GM12878 (cell line): ENCODE data around the gene PTBP1. TPM values are rescaled to one million over a fixed set of nuclear protein-coding genes. Genes with fewer than 3 reads are reported as not detected.

Experiments used
- ATAC-seq: fragments of 200-7000 bp; cut with Tn5 transposase; 3 replicates; pipeline ENCODE4 v1.9.1; 2020; ENCODE audit warnings: mild to moderate bottlenecking, moderate library complexity
- BruUV-seq: library from RNA; stranded (reverse); fragments of 400-500 nt; replicated peaks from 2 replicates; lab custom pipeline; 2021; lab: Mats Ljungman, UMichigan
- CTCF ChIA-PET: fragments of 300-600 bp; sonication (Branson Sonifier 250); formaldehyde crosslinking; extraction: SDS; loops from one replicate; lab custom pipeline; 2021; ENCODE audit warnings: inconsistent platforms; lab: Yijun Ruan, JAX
- POLR2A ChIA-PET: fragments of 350-600 bp; formaldehyde crosslinking; extraction: SDS; loops from one replicate; lab custom pipeline; 2021; ENCODE audit warnings: inconsistent platforms; lab: Charles Lee
- RAD21 ChIA-PET: fragments of 300-600 bp; sonication (Branson Sonifier 250); formaldehyde crosslinking; loops from one replicate; lab custom pipeline; 2023; ENCODE audit warnings: antibody characterized with exemption; ENCODE audit not compliant: unreplicated experiment; lab: Charles Lee
- SMC1A ChIA-PET: fragments of 300-600 bp; sonication (Branson Sonifier 250); formaldehyde crosslinking; loops from one replicate; lab custom pipeline; 2023; ENCODE audit not compliant: unreplicated experiment, uncharacterized antibody; lab: Charles Lee
- DNase-seq: peaks from one replicate; pipeline ENCODE4 v3.0.0-alpha.2; 2011; ENCODE audit warnings: low read depth, low spot score
- FAIRE-seq: peaks from 3 replicates; lab custom pipeline; 2011; peaks lifted over from hg19 to GRCh38; lab: Jason Lieb, UNC
- H2AFZ ChIP-seq: 2 replicates; pipeline ENCODE4 v1.6.0; 2011; ENCODE audit warnings: low read depth, low read length, control low read depth; ENCODE audit not compliant: control insufficient read depth
- H3K27ac ChIP-seq: 2 replicates; pipeline ENCODE4 v1.5.1; 2011; ENCODE audit warnings: control low read depth; ENCODE audit not compliant: control insufficient read depth, insufficient read depth
- H3K27me3 ChIP-seq, 2 experiments: replicated peaks in 1 of 2; 2 replicates each; pipeline versions ENCODE4 v1.6.0 to v1.6.1; 2011; ENCODE audit warnings: low read length in 1 of 2; ENCODE audit not compliant: control insufficient read depth in 2 of 2, insufficient read depth in 2 of 2
- H3K36me3 ChIP-seq, 2 experiments: 2 replicates each; pipeline ENCODE4 v1.5.1; 2011; ENCODE audit warnings: low read length in 1 of 2; ENCODE audit not compliant: control insufficient read depth in 2 of 2, insufficient read depth in 2 of 2
- H3K4me1 ChIP-seq: 2 replicates; pipeline ENCODE4 v1.6.1; 2011; ENCODE audit warnings: mild to moderate bottlenecking, low read length, moderate library complexity, mixed read lengths; ENCODE audit not compliant: control insufficient read depth, insufficient read depth
- H3K4me2 ChIP-seq: 2 replicates; pipeline ENCODE4 v1.6.0; 2011; ENCODE audit warnings: control low read depth; ENCODE audit not compliant: control insufficient read depth, insufficient read depth
- H3K4me3 ChIP-seq: fragments of 200-600 bp; sonication (generic); 2 replicates; pipeline ENCODE4 v1.5.1; 2016
- H3K79me2 ChIP-seq: 2 replicates; pipeline ENCODE4 v1.6.0; 2011; ENCODE audit warnings: low read length; ENCODE audit not compliant: control insufficient read depth, insufficient read depth
- H3K9ac ChIP-seq: 2 replicates; pipeline ENCODE4 v1.8.0; 2011; ENCODE audit warnings: low read length, control low read depth, mixed read lengths; ENCODE audit not compliant: control insufficient read depth, insufficient read depth
- H3K9me3 ChIP-seq: replicated peaks from 3 replicates; pipeline ENCODE4 v1.5.1; 2011; ENCODE audit warnings: mild to moderate bottlenecking, low read length; ENCODE audit not compliant: control insufficient read depth, insufficient read depth
- H4K20me1 ChIP-seq: 2 replicates; pipeline ENCODE4 v1.6.0; 2011; ENCODE audit not compliant: control insufficient read depth, insufficient read depth
- BACH1 ChIP-seq: fragments of 450-650 bp; IDR thresholded peaks from 2 replicates; pipeline ENCODE4 v1.6.1; 2017; ENCODE audit warnings: mild to moderate bottlenecking, borderline replicate concordance
- CBX5 ChIP-seq: sonication (generic); IDR thresholded peaks from 2 replicates; pipeline ENCODE4 v1.6.1; 2016; ENCODE audit warnings: low read depth, moderate library complexity, mild to moderate bottlenecking, inconsistent platforms
- EED ChIP-seq: sonication (generic); IDR thresholded peaks from 2 replicates; pipeline ENCODE4 v1.6.1; 2016; ENCODE audit warnings: antibody characterized with exemption, low read depth
- NFIC ChIP-seq: IDR thresholded peaks from 2 replicates; pipeline ENCODE4 v1.6.1; 2012; ENCODE audit warnings: low read depth, mild to moderate bottlenecking, inconsistent platforms, low read length, moderate library complexity
- NR2F1 ChIP-seq: fragments of 450-650 bp; conservative IDR thresholded peaks from 2 replicates; pipeline ENCODE4 v1.6.1; 2017; ENCODE audit warnings: mild to moderate bottlenecking
- RELA ChIP-seq: fragments of 450-650 bp; IDR thresholded peaks from 2 replicates; pipeline ENCODE4 v1.8.0; 2014; ENCODE audit warnings: borderline replicate concordance; ENCODE audit not compliant: partially characterized antibody
- SMARCA5 ChIP-seq: fragments of 450-650 bp; IDR thresholded peaks from 2 replicates; pipeline ENCODE4 v1.6.1; 2017; ENCODE audit warnings: mild to moderate bottlenecking
- SREBF2 ChIP-seq: IDR thresholded peaks from 2 replicates; pipeline ENCODE4 v1.6.1; 2012; ENCODE audit warnings: mild to moderate bottlenecking, low read length
- SUZ12 ChIP-seq: fragments of 200-600 bp; sonication (generic); IDR thresholded peaks from one replicate; pipeline ENCODE4 v1.6.1; 2018; ENCODE audit warnings: antibody characterized with exemption, mild to moderate bottlenecking; ENCODE audit not compliant: unreplicated experiment
- YBX1 ChIP-seq: fragments of 450-650 bp; IDR thresholded peaks from 2 replicates; pipeline ENCODE4 v1.6.1; 2016; ENCODE audit warnings: antibody characterized with exemption
- WGBS: methylation state at CpG from one replicate; pipeline ENCODE4 v1.1.6; 2016; ENCODE audit warnings: low lambda C conversion rate; ENCODE audit not compliant: insufficient replicate concordance, insufficient coverage; ENCODE audit errors: missing lambda C conversion rate; 5-methylcytosine and 5-hydroxymethylcytosine counted together
- in situ Hi-C: fragments of 300-500 bp; cut with MboI; formaldehyde crosslinking; loops from 9 replicates; pipeline ENCODE4 v1.14.3; 2018; ENCODE audit warnings: mixed read lengths
- intact Hi-C: fragments of 100-400 bp; cut with micrococcal nuclease; formaldehyde crosslinking; loops from one replicate; pipeline ENCODE4 v1.14.2; 2022; ENCODE audit not compliant: unreplicated experiment
- polyA plus RNA-seq, 11 experiments: library from polyadenylated mRNA; depleted of rRNA in 4 of 11; unstranded in 6 of 11; stranded (reverse) in 5 of 11; fragments of >200 nt; fragmentation: Nextera tagmentation in 4 of 11; fragmentation: Illumina TruSeq in 1 of 11; extraction: Ambion mirVana in 4 of 11; extraction: Trizol in 1 of 11; gene quantifications; 1 replicate in 1 of 11; 2 replicates in 10 of 11; pipeline versions ENCODE4 v1.2.1 to v1.2.3, GENCODE V29; 2011 to 2016; ENCODE audit warnings: inconsistent platforms in 2 of 11, missing spikeins in 2 of 11, low read depth in 1 of 11
- total RNA-seq, 4 experiments: library from RNA; depleted of rRNA in 3 of 4; stranded (reverse); fragments of >200 nt in 3 of 4; fragmentation: Illumina TruSeq in 1 of 4; extraction: Trizol in 1 of 4; gene quantifications; 2 replicates each; pipeline versions ENCODE4 v1.2.1 to v1.2.3, GENCODE V29; 2013 to 2021
- TF ChIP-seq, protein P1 (sequence below): fragments of 450-650 bp; formaldehyde crosslinking; IDR thresholded peaks from 2 replicates; pipeline ENCODE4 v1.4.0; 2022; ENCODE audit warnings: mild to moderate bottlenecking, moderate library complexity
- TF ChIP-seq, protein P2 (sequence below): IDR thresholded peaks from 2 replicates; pipeline ENCODE4 v1.6.1; 2012; ENCODE audit warnings: low read depth, low read length, improper control_type of control experiment
- TF ChIP-seq, protein P3 (sequence below): fragments of 450-650 bp; IDR thresholded peaks from 2 replicates; pipeline ENCODE4 v1.6.1; 2017; ENCODE audit warnings: borderline replicate concordance

Gene PTBP1
- total and polyA plus RNA-seq, 10 of the 15 experiments (the other 5 are each of a cell fraction or from before 2014, with no cell fraction given): 13.1 to 532 (median 217) TPM

DNA sequence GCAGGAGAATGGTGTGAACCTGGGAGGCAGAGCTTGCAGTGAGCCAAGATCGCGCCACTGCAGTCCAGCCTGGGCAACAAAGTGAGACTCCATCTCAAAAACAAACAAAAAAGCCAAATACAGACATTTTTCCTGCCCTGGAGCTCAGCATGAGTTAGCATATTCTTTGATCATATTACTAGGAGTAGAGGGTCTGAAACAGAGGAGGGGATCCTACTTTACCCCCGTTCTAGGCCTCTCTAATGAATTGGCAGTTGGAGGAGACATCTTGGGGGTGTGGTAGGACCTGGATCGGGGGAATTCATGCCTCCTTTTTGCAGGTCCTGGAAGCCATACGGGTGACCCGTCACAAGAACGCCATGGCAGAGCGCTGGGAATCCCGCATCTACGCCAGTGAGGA is 34.1 kb upstream of the PTBP1 start:
- CTCF ChIA-PET: no interaction called here
- Histone ChIP-seq H2AFZ (no peak overlapping the region), H3K27me3 (no peaks in the 10 kb centered on the region), H3K79me2 (no peaks in the 10 kb centered on the region), H3K4me1 (no peaks in the 10 kb centered on the region), H4K20me1 (no peaks in the 10 kb centered on the region), H3K9ac (no peak overlapping the region), H3K9me3 (peaks cover 3% of the 10 kb centered on the region; the same call in 1 of the 3 replicates), H3K4me3 (no peak overlapping the region), H3K36me3 (no peaks in the 10 kb centered on the region), H3K27ac (no peak overlapping the region), H3K4me2 (no peak overlapping the region)
- DNase-seq: no peak
- intact Hi-C loops (no loop called here), in situ Hi-C loops (no loop called here)
- POLR2A ChIA-PET: no interaction called here
- no peak for FAIRE-seq
- no TSS peak for BruUV-seq
- RAD21 ChIA-PET: interaction anchor here (0.6 kb wide), 1 partner anchor 191 kb away, joined by 3 read pairs; no protein-coding TSS in a partner anchor
- WGBS: 81% methylated on average over 10 of the region's 10 CpGs
- ATAC-seq: no peak
- SMC1A ChIA-PET: no interaction called here
- no peak for TF ChIP-seq YBX1
- TF ChIP-seq NFIC: no peak

DNA sequence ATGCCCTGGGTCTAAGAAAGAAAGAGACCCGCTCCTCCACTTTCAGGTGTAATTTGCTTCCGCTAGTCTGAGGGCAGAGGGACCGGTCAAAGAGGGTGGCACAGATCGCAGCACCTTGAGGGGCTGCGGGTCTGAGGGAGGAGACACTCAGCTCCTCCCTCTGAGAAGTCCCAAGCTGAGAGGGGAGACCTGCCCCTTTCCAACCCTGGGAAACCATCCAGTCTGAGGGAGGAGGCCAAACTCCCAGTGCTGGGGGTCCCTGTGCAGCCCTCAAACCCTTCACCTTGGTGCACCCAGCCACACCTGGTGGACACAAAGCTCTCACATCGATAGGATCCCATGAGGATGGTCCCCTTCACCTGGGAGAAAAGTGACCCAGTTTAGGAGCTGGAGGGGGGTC is 33.4 kb upstream of the PTBP1 start:
- H3K79me2 ChIP-seq: no peaks in the 10 kb centered on the region
- ChIA-PET RAD21 (no interaction called here), SMC1A (no interaction called here), CTCF (no interaction called here), POLR2A (no interaction called here)
- H3K27me3 ChIP-seq: no peaks in the 10 kb centered on the region
- intact Hi-C loops (no loop called here), in situ Hi-C loops (no loop called here)
- no TSS peak for BruUV-seq
- FAIRE-seq (no peak), ATAC-seq (no peak), DNase-seq (no peak)
- no peaks in the 10 kb centered on the region for H3K4me1 ChIP-seq
- no peaks in the 10 kb centered on the region; the same call in 2 of the 3 replicates for H3K9me3 ChIP-seq
- no peak overlapping the region for H3K4me3 ChIP-seq
- no peaks in the 10 kb centered on the region for H3K36me3 ChIP-seq
- H3K4me2 ChIP-seq: no peak overlapping the region
- H4K20me1 ChIP-seq: no peaks in the 10 kb centered on the region
- no peak overlapping the region for H3K27ac ChIP-seq
- no peak for TF ChIP-seq EED
- TF ChIP-seq RELA: no peak
- TF ChIP-seq, protein P1, sequence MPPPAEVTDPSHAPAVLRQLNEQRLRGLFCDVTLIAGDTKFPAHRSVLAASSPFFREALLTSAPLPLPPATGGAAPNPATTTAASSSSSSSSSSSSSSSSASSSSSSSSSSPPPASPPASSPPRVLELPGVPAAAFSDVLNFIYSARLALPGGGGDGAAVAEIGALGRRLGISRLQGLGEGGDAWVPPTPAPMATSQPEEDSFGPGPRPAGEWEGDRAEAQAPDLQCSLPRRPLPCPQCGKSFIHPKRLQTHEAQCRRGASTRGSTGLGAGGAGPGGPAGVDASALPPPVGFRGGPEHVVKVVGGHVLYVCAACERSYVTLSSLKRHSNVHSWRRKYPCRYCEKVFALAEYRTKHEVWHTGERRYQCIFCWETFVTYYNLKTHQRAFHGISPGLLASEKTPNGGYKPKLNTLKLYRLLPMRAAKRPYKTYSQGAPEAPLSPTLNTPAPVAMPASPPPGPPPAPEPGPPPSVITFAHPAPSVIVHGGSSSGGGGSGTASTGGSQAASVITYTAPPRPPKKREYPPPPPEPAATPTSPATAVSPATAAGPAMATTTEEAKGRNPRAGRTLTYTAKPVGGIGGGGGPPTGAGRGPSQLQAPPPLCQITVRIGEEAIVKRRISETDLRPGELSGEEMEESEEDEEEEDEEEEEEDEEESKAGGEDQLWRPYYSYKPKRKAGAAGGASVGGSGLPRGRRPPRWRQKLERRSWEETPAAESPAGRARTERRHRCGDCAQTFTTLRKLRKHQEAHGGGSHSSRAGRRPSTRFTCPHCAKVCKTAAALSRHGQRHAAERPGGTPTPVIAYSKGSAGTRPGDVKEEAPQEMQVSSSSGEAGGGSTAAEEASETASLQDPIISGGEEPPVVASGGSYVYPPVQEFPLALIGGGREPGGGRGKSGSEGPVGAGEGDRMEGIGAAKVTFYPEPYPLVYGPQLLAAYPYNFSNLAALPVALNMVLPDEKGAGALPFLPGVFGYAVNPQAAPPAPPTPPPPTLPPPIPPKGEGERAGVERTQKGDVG: no peak
- TF ChIP-seq SUZ12: no peak
- TF ChIP-seq, protein P2, sequence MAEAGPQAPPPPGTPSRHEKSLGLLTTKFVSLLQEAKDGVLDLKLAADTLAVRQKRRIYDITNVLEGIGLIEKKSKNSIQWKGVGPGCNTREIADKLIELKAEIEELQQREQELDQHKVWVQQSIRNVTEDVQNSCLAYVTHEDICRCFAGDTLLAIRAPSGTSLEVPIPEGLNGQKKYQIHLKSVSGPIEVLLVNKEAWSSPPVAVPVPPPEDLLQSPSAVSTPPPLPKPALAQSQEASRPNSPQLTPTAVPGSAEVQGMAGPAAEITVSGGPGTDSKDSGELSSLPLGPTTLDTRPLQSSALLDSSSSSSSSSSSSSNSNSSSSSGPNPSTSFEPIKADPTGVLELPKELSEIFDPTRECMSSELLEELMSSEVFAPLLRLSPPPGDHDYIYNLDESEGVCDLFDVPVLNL: no peak
- TF ChIP-seq NR2F1: no peak
- TF ChIP-seq SMARCA5: no peak
- no peak for TF ChIP-seq BACH1
- no peak for TF ChIP-seq CBX5
- no peak for TF ChIP-seq SREBF2
- TF ChIP-seq, protein P3, sequence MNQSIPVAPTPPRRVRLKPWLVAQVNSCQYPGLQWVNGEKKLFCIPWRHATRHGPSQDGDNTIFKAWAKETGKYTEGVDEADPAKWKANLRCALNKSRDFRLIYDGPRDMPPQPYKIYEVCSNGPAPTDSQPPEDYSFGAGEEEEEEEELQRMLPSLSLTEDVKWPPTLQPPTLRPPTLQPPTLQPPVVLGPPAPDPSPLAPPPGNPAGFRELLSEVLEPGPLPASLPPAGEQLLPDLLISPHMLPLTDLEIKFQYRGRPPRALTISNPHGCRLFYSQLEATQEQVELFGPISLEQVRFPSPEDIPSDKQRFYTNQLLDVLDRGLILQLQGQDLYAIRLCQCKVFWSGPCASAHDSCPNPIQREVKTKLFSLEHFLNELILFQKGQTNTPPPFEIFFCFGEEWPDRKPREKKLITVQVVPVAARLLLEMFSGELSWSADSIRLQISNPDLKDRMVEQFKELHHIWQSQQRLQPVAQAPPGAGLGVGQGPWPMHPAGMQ: no peak
- no peak overlapping the region for H2AFZ ChIP-seq
- 83% methylated on average over 6 of the region's 6 CpGs for WGBS
- H3K9ac ChIP-seq: no peak overlapping the region
